Neuronal stem cell (in vitro differentiated cells): ENCODE results near the gene CFAP52.
"Not testable (repeated sequence)": the region's sequence is repeated elsewhere in the genome, so short reads cannot be mapped to it uniquely, and the experiment has no call there.

Source experiments
- DNase-seq: peaks from one replicate; pipeline ENCODE4 v3.0.0-alpha.2; 2013; ENCODE audit warnings: low spot score
- H2AFZ ChIP-seq: one replicate; pipeline ENCODE4 v1.6.1; 2013; ENCODE audit warnings: mild to moderate bottlenecking, low read length, inconsistent platforms
- H2AK5ac ChIP-seq: 2 replicates; pipeline ENCODE4 v1.6.1; 2013; ENCODE audit warnings: low read depth, mild to moderate bottlenecking, inconsistent platforms, low read length, moderate library complexity, mixed read lengths
- H2BK120ac ChIP-seq: 2 replicates; pipeline ENCODE4 v1.6.1; 2013; ENCODE audit warnings: low read depth, mild to moderate bottlenecking, inconsistent platforms, low read length, moderate library complexity, mixed read lengths
- H2BK12ac ChIP-seq: one replicate; pipeline ENCODE4 v1.6.1; 2013; ENCODE audit warnings: low read length, inconsistent platforms
- H2BK15ac ChIP-seq: 2 replicates; pipeline ENCODE4 v1.6.1; 2013; ENCODE audit warnings: mild to moderate bottlenecking, low read length, inconsistent platforms, mixed read lengths
- H2BK5ac ChIP-seq: one replicate; pipeline ENCODE4 v1.6.1; 2013; ENCODE audit warnings: inconsistent platforms, mild to moderate bottlenecking, low read length, moderate library complexity
- H3K14ac ChIP-seq: one replicate; pipeline ENCODE4 v1.6.1; 2013; ENCODE audit warnings: low read length, inconsistent platforms
- H3K18ac ChIP-seq: 2 replicates; pipeline ENCODE4 v1.6.1; 2013; ENCODE audit warnings: low read length, inconsistent platforms
- H3K23ac ChIP-seq: 2 replicates; pipeline ENCODE4 v1.6.1; 2013; ENCODE audit warnings: low read depth, mild to moderate bottlenecking, mixed read lengths, low read length, inconsistent platforms; ENCODE audit not compliant: poor library complexity
- H3K27ac ChIP-seq: replicated peaks from 3 replicates; pipeline ENCODE4 v1.5.1; 2013; ENCODE audit warnings: low read length, inconsistent platforms
- H3K27me3 ChIP-seq, 3 experiments: 2 replicates each; pipeline ENCODE4 v1.6.1; 2013; ENCODE audit warnings: low read length in 3 of 3, mild to moderate bottlenecking in 2 of 3, inconsistent platforms in 1 of 3, low read depth in 1 of 3, mixed read lengths in 1 of 3, moderate library complexity in 1 of 3; ENCODE audit not compliant: control insufficient read depth in 3 of 3, insufficient read depth in 3 of 3
- H3K36me3 ChIP-seq, 2 donors: replicated peaks in 1 of 2; 2 replicates each; pipeline ENCODE4 v1.6.1; 2013; ENCODE audit warnings: low read length in 2 of 2; ENCODE audit not compliant: control insufficient read depth in 2 of 2, insufficient read depth in 2 of 2
- H3K4ac ChIP-seq: 2 replicates; pipeline ENCODE4 v1.6.1; 2013; ENCODE audit warnings: inconsistent platforms, mild to moderate bottlenecking, low read length, moderate library complexity
- H3K4me1 ChIP-seq, 2 donors: 1 replicate in 1 of 2; 2 replicates in 1 of 2; pipeline ENCODE4 v1.6.1; 2013; ENCODE audit warnings: low read length in 2 of 2, low read depth in 1 of 2; ENCODE audit not compliant: control insufficient read depth in 2 of 2, insufficient read depth in 1 of 2
- H3K4me2 ChIP-seq: one replicate; pipeline ENCODE4 v1.6.1; 2013; ENCODE audit warnings: mild to moderate bottlenecking, low read length, inconsistent platforms; ENCODE audit not compliant: insufficient read depth, poor library complexity, severe bottlenecking
- H3K4me3 ChIP-seq, 2 donors: 2 replicates each; pipeline ENCODE4 v1.5.1; 2013; ENCODE audit warnings: low read length in 2 of 2, mild to moderate bottlenecking in 2 of 2, inconsistent platforms in 1 of 2, moderate library complexity in 1 of 2
- H3K79me1 ChIP-seq: one replicate; pipeline ENCODE4 v1.6.1; 2013; ENCODE audit warnings: low read depth, mild to moderate bottlenecking, inconsistent platforms, low read length, moderate library complexity
- H3K9ac ChIP-seq: one replicate; pipeline ENCODE4 v1.6.1; 2013; ENCODE audit warnings: mild to moderate bottlenecking, low read depth, low read length, inconsistent platforms; ENCODE audit not compliant: poor library complexity
- H3K9me3 ChIP-seq, 2 donors: replicated peaks in 1 of 2; 2 replicates each; pipeline versions ENCODE3 to v1.6.1; 2013; ENCODE audit warnings: low read length in 2 of 2, mild to moderate bottlenecking in 2 of 2, inconsistent platforms in 1 of 2, low read depth in 1 of 2, mixed read lengths in 1 of 2, moderate library complexity in 1 of 2; ENCODE audit not compliant: control insufficient read depth in 2 of 2, insufficient read depth in 1 of 2
- H4K8ac ChIP-seq: one replicate; pipeline ENCODE4 v1.6.1; 2013; ENCODE audit warnings: low read depth, mild to moderate bottlenecking, inconsistent platforms, low read length, moderate library complexity
- H4K91ac ChIP-seq: one replicate; pipeline ENCODE4 v1.6.1; 2013; ENCODE audit warnings: low read length, low read depth, mild to moderate bottlenecking, inconsistent platforms; ENCODE audit not compliant: poor library complexity
- WGBS, 2 donors: extraction: QIAGEN DNeasy Blood & Tissue Kit; methylation state at CpG; one replicate each; pipeline ENCODE4 v1.1.7; 2013; ENCODE audit warnings: missing lambda C conversion rate in 2 of 2, mixed read lengths in 1 of 2; ENCODE audit not compliant: insufficient read length in 2 of 2, insufficient replicate concordance in 1 of 2; ENCODE audit errors: extremely low coverage in 2 of 2; 5-methylcytosine and 5-hydroxymethylcytosine counted together

Gene CFAP52

DNA sequence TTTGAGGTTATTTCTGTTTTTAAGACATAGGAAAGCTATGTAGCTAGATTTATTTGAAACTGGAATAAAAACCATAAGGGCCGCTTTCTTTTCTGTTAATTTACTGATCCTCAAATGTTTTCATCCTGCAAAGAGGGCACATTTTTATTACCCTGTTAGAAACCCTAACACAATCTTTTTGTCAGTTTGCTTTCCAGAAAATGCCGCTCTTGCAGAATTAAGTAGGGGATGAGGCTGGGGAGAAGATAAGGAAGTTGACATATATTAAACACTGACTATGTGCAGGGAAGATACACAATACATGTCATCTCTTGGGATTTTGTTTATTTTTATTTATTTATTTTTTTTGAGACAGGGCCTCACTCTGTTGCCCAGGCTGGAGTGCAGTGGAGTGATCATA, 84.6 kb downstream of the CFAP52 start:
- Histone ChIP-seq H2BK12ac (no peak overlapping the region), H3K27ac (no peak overlapping the region), H3K27me3 (no peaks in the 10 kb centered on the region), H3K4me3 (no peak overlapping the region), H3K79me1 (no peaks in the 10 kb centered on the region), H2AK5ac (no peak overlapping the region), H2AFZ (no peak overlapping the region), H3K4me1 (no peaks in the 10 kb centered on the region), H3K14ac (no peak overlapping the region), H3K4me2 (no peak overlapping the region), H3K36me3 (no peaks in the 10 kb centered on the region), H4K8ac (no peak overlapping the region), H3K23ac (no peak overlapping the region), H3K9me3 (no peaks in the 10 kb centered on the region), H2BK120ac (no peak overlapping the region), H2BK5ac (no peak overlapping the region), H2BK15ac (no peak overlapping the region), H3K4ac (no peak overlapping the region), H3K18ac (no peak overlapping the region), H4K91ac (no peak overlapping the region), H3K9ac (no peak overlapping the region)
- no peak for DNase-seq
- no CpG with 5 or more reads among the region's 2 CpGs for WGBS, 2 donors

DNA sequence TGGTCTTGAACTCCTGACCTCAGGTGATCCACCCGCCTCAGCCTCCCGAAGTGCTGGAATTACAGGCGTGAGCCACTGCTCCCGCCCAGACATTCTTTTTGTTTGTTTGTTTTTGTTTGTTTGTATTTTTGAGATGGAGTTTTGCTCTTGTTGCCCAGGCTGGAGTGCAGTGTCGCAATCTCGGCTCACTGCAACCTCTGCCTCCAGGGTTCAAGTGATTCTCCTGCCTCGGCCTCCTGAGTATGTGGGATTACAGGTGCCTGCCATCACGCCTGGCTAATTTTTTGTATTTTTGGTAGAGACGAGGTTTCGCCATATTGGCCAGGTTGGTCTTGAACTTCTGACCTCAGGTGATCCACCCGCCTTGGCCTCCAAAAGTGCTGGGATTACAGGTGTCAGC, 87.1 kb downstream of the CFAP52 start:
- DNase-seq, H3K4me2 ChIP-seq, H2AK5ac ChIP-seq, H3K18ac ChIP-seq, H3K23ac ChIP-seq, H3K27me3 ChIP-seq, H3K4me1 ChIP-seq, H2BK5ac ChIP-seq, H3K4ac ChIP-seq, H3K9me3 ChIP-seq, H3K14ac ChIP-seq, H4K91ac ChIP-seq, H2AFZ ChIP-seq, H4K8ac ChIP-seq, H2BK120ac ChIP-seq, H2BK15ac ChIP-seq, H3K36me3 ChIP-seq, H3K4me3 ChIP-seq, H2BK12ac ChIP-seq, H3K79me1 ChIP-seq, H3K27ac ChIP-seq: not testable (repeated sequence)
- H3K9ac ChIP-seq, result peak overlapping the region; percentile 12
- no CpG with 5 or more reads among the region's 11 CpGs for WGBS, 2 donors

DNA sequence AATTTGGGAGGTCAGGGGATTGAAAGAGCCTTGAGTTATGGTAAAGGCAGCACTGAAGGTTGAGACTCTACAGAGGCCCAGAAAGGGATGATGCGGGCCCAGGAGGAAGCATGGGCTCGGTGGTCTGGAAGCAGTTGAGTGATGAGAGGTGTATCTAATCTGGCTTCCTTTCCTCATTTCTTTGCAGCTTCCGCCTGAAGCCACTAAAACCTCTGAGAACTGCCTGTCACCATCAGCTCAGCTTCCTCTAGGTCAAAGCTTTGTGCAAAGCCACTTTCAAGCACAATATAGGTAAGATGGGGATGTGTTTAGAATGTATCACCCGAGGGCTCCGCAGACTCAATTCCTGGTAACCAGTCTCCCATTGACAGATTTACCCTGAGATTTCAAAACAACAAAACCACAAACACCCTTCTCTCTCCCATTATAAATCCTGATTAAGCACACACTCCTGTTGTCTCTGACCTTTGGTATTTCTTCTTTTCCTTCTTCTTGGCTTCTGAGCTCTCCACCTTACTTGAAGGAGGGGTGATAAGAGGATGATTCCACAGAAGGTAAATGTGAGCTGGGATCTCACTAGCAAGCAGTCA, 90.1 kb downstream of the CFAP52 start:
- H4K91ac ChIP-seq, result no peak overlapping the region
- no peak overlapping the region for H3K4me3 ChIP-seq
- H2AFZ ChIP-seq, result no peak overlapping the region
- no peak overlapping the region for H2BK12ac ChIP-seq
- no peak overlapping the region for H3K14ac ChIP-seq
- DNase-seq, result no peak
- no peak overlapping the region for H3K23ac ChIP-seq
- peaks cover 0 to 9% of the 10 kb centered on the region in 2 donors for H3K4me1 ChIP-seq
- no peaks in the 10 kb centered on the region for H3K36me3 ChIP-seq
- H3K9me3 ChIP-seq, result no peaks in the 10 kb centered on the region
- no peak overlapping the region for H2BK15ac ChIP-seq
- H3K4ac ChIP-seq, result no peak overlapping the region
- no CpG with 5 or more reads among the region's 5 CpGs for WGBS, 2 donors
- no peak overlapping the region for H4K8ac ChIP-seq
- H3K27ac ChIP-seq, result no peak overlapping the region
- H3K18ac ChIP-seq, result no peak overlapping the region
- H3K4me2 ChIP-seq, result no peak overlapping the region
- H3K79me1 ChIP-seq, result no peaks in the 10 kb centered on the region
- H2BK5ac ChIP-seq, result no peak overlapping the region
- H3K9ac ChIP-seq, result no peak overlapping the region
- peaks cover 0 to 3% (median 0%) of the 10 kb centered on the region in 3 experiments for H3K27me3 ChIP-seq
- no peak overlapping the region for H2AK5ac ChIP-seq
- no peak overlapping the region for H2BK120ac ChIP-seq

DNA sequence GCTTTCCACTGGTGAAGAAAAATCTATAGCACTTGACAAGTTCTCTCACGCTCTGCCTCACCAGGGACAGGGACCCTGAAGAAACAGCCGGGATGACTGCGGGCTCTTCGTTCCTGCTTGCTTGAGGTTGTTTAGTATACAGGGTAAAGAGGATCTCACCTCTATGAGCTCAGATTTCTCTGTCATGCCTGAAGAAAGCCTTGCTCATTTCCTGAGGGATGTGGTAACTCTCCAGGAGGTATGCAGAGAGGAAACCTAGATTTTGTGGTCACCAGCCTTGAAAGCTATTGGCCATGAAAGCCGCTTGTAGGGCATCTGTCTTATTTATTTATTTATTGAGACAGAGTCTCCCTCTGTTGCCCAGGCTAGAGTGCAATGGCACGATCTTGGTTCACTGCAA, 92.1 kb downstream of the CFAP52 start:
- WGBS, 2 donors, result no CpG with 5 or more reads among the region's 6 CpGs
- no peak overlapping the region for H3K4ac ChIP-seq
- H3K14ac ChIP-seq, result no peak overlapping the region
- H4K91ac ChIP-seq, result no peak overlapping the region
- H2BK12ac ChIP-seq, result no peak overlapping the region
- H3K27me3 ChIP-seq, result peaks cover 0 to 3% (median 0%) of the 10 kb centered on the region in 3 experiments
- H2BK5ac ChIP-seq, result no peak overlapping the region
- no peak overlapping the region for H3K18ac ChIP-seq
- H3K4me3 ChIP-seq, result no peak overlapping the region
- H3K36me3 ChIP-seq, result no peaks in the 10 kb centered on the region
- H3K79me1 ChIP-seq, result no peaks in the 10 kb centered on the region
- H3K4me2 ChIP-seq, result no peak overlapping the region
- no peak overlapping the region for H3K27ac ChIP-seq
- H2BK15ac ChIP-seq, result no peak overlapping the region
- H2AFZ ChIP-seq, result no peak overlapping the region
- DNase-seq, result no peak
- H2BK120ac ChIP-seq, result no peak overlapping the region
- H3K4me1 ChIP-seq, result peaks cover 0 to 11% of the 10 kb centered on the region in 2 donors
- H4K8ac ChIP-seq, result no peak overlapping the region
- H3K9me3 ChIP-seq, result no peaks in the 10 kb centered on the region
- H3K23ac ChIP-seq, result no peak overlapping the region
- H2AK5ac ChIP-seq, result no peak overlapping the region
- H3K9ac ChIP-seq, result no peak overlapping the region
